Hepatocyte (in vitro differentiated cells): ENCODE measurements around the gene PLD2.

Experiments
- EZH2 ChIP-seq: fragments of 200-600 bp; sonication (generic); IDR thresholded peaks from 2 replicates; pipeline ENCODE4 v1.6.1; 2016; ENCODE audit warnings: antibody characterized with exemption, mild to moderate bottlenecking, borderline replicate concordance
- EZH2phosphoT487 ChIP-seq: fragments of 200-600 bp; sonication (generic); IDR thresholded peaks from one replicate; pipeline ENCODE4 v1.6.1; 2018; ENCODE audit warnings: antibody characterized with exemption, mild to moderate bottlenecking, low read depth, moderate library complexity; ENCODE audit not compliant: unreplicated experiment, severe bottlenecking

DNA sequence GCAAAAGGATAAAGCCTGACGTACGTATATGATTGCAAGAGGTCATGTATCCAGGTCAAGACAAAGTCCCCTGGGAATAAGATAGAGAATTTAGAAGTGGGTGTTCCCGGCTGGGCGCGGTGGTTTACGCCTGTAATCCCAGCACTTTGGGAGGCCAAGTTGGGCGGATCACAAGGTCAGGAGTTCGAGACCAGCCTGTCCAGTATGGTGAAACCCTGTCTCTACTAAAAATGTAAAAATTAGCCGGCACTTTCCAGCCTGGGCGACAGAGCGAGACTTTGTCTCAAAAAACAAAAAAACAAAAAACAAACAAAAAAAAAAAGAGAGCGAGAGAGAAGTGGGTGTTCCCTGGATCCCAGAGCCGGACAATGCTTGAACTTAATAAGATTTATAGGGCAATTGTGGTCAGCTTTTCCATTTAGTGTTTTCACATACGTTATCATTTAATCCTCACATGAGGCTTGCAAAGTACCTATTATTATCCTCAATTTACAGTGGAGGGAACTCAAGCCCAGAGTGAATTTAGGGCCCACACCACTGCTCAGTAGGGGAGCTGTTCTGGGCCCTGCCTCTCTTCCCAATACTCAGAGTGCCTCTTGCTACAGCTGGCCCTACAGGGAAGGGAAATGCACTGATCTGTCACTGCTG lies 18.7 kb upstream of the PLD2 start:
- TF ChIP-seq EZH2, result no peak
- TF ChIP-seq EZH2phosphoT487, result no peak
